GM20431 (cell line): ENCODE results near the gene TBC1D8.

ENCODE experiments used
- in situ Hi-C: fragments of 300-500 bp; cut with MseI, MboI; formaldehyde crosslinking; loops from one replicate; pipeline ENCODE4 v1.15.0; 2020; ENCODE audit warnings: low sequenced_read_pairs; ENCODE audit not compliant: unreplicated experiment

TBC1D8 gene

GRCh38 chr2:101114815-101115214, 36.4 kb downstream of the TBC1D8 start:
- in situ Hi-C loops: no loop called here

GRCh38 chr2:101114268-101114783, 36.9 kb downstream of the TBC1D8 start:
- in situ Hi-C loops: no loop called here

GRCh38 chr2:101113441-101114267, 37.5 kb downstream of the TBC1D8 start:
- in situ Hi-C loops: no loop called here

GRCh38 chr2:101112772-101113157, 38.4 kb downstream of the TBC1D8 start:
- in situ Hi-C loops: no loop called here

GRCh38 chr2:101111917-101112771, 39.0 kb downstream of the TBC1D8 start:
- in situ Hi-C loops: no loop called here

GRCh38 chr2:101111262-101111838, 39.8 kb downstream of the TBC1D8 start:
- in situ Hi-C loops: no loop called here

GRCh38 chr2:101109451-101110118, 41.6 kb downstream of the TBC1D8 start:
- in situ Hi-C loops: no loop called here

GRCh38 chr2:101108357-101108756, 42.8 kb downstream of the TBC1D8 start:
- in situ Hi-C loops: no loop called here

GRCh38 chr2:101107241-101107640, 43.9 kb downstream of the TBC1D8 start:
- in situ Hi-C loops: no loop called here

GRCh38 chr2:101106453-101107181, 44.6 kb downstream of the TBC1D8 start:
- in situ Hi-C loops: no loop called here

- in situ Hi-C loops: no loop called here
Measured at GRCh38 chr2:101105654-101106053, 45.5 kb downstream of the TBC1D8 start.

- in situ Hi-C loops: no loop called here
Measured at GRCh38 chr2:101097638-101098037, 53.5 kb downstream of the TBC1D8 start.

- in situ Hi-C loops: no loop called here
Measured at GRCh38 chr2:101096619-101097142, 54.5 kb downstream of the TBC1D8 start.

- in situ Hi-C loops: no loop called here
Measured at GRCh38 chr2:101094351-101094750, 56.8 kb downstream of the TBC1D8 start.

- in situ Hi-C loops: no loop called here
Measured at GRCh38 chr2:101089942-101090799, 61.0 kb downstream of the TBC1D8 start.

GRCh38 chr2:101089419-101089818, 61.8 kb downstream of the TBC1D8 start:
- in situ Hi-C loops: no loop called here

GRCh38 chr2:101087638-101088037, 63.5 kb downstream of the TBC1D8 start:
- in situ Hi-C loops: no loop called here

GRCh38 chr2:101083613-101084012, 67.6 kb downstream of the TBC1D8 start:
- in situ Hi-C loops: no loop called here
